Body of pancreas (tissue), 4 donors: ENCODE measurements around the gene SRXN1. TPM values are rescaled to one million over a fixed set of nuclear protein-coding genes. Genes with fewer than 3 reads are reported as not detected.

Source experiments
- ATAC-seq: fragments of 150-250 bp; one replicate; pipeline ENCODE4 v1.9.1; 2016
- DNase-seq, 4 donors: peaks; one replicate each; pipeline ENCODE4 v3.0.0-alpha.2; 2019
- H3K27ac ChIP-seq, 4 donors: fragments of 200-600 bp; sonication (generic); 1 replicate in 3 of 4; 2 replicates in 1 of 4; pipeline versions ENCODE4 v1.5.1 to v1.6.1; 2016 to 2019; ENCODE audit warnings: mild to moderate bottlenecking in 1 of 4, mixed read lengths in 1 of 4, moderate library complexity in 1 of 4
- H3K27me3 ChIP-seq, 2 donors: fragments of 200-600 bp; sonication (generic); one replicate each; pipeline ENCODE4 v1.6.0; 2016; ENCODE audit warnings: mild to moderate bottlenecking in 1 of 2
- H3K36me3 ChIP-seq, 2 donors: fragments of 200-600 bp; sonication (generic); replicated peaks in 1 of 2; 2 replicates each; pipeline ENCODE4 v1.5.1; 2016; ENCODE audit warnings: low read depth in 2 of 2; ENCODE audit not compliant: insufficient read depth in 1 of 2
- H3K4me1 ChIP-seq: fragments of 200-600 bp; sonication (generic); one replicate; pipeline ENCODE4 v1.6.0; 2016
- H3K4me3 ChIP-seq, 2 donors: fragments of 200-600 bp; sonication (generic); 1 replicate in 1 of 2; 2 replicates in 1 of 2; pipeline ENCODE4 v1.5.1; 2016 to 2019
- H3K9me3 ChIP-seq, 3 donors: fragments of 200-600 bp; sonication (generic); 1 replicate in 2 of 3; 2 replicates in 1 of 3; pipeline ENCODE4 v1.5.1; 2016
- POLR2A ChIP-seq, 3 donors: fragments of 450-650 bp; IDR thresholded peaks; one replicate each; pipeline ENCODE4 v1.6.1; 2016; ENCODE audit warnings: antibody characterized with exemption in 3 of 3, mild to moderate bottlenecking in 2 of 3
- WGBS, 2 donors: methylation state at CpG; one replicate each; pipeline ENCODE4 v1.1.5; 2017; 5-methylcytosine and 5-hydroxymethylcytosine counted together
- intact Hi-C: fragments of 100-400 bp; cut with DNase I; formaldehyde crosslinking; loops from one replicate; pipeline ENCODE4 v1.15.1; 2023
- total RNA-seq, 2 donors: library from RNA; depleted of rRNA; stranded (reverse); fragments of >200 nt; gene quantifications; one replicate each; pipeline ENCODE4 v1.1.0, GENCODE V29; 2016
- TF ChIP-seq, protein P1 (sequence below), 7 experiments: fragments of 450-650 bp in 4 of 7; fragments of 200-600 bp in 3 of 7; sonication (generic) in 3 of 7; IDR thresholded peaks; one replicate each; pipeline ENCODE4 v1.5.1; 2016 to 2019; ENCODE audit warnings: antibody characterized with exemption in 7 of 7

The SRXN1 gene
- total RNA-seq, 2 donors from 2014 or later = 7.9 to 9.9 TPM

DNA sequence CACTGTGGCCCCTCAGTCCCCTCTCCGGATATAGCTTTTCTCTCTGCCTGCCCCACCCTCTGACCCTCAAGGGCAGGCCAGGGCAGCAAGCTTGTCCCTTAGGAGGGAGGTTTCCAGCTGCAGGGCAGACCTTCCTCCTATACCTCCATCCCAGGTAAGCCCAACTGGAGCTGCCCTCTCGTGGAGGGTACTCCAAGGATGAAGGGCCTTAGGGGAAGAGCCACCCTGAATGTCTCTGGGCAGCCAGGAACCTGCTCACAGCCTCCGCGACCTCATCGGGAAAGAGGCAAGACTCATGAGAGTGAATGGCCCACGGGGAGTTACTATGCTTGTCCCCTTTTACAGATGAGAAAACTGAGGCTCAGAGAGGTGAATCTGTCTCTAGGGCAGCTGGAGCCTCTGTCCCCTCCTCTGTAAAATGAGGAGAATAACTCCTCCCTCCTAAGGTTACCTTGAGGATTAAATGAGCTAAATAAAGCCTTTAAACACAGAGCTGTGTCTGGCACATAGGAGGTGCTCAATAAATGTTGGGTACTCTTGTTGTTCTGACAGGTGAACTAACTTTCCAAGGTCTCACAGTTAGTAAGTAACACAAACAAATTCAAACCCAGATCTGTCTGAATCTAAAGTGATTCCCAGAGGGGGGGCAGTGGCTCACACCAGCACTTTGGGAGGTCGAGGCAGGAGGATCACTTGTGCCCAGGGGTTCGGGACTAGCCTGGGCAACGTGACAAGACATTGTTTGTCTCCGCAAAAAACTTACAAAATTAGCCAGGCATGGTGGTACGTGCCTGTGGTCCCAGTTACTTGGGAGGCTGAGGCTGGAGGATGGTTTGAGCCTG is 12.1 kb downstream of the SRXN1 start:
- no peak overlapping the region for H3K4me3 ChIP-seq
- H3K27ac ChIP-seq = no peak overlapping the region
- DNase-seq = no peak
- intact Hi-C loops = no loop called here
- TF ChIP-seq POLR2A (IDR thresholded peaks at IDR 0.05) = no peak
- TF ChIP-seq, protein P1, sequence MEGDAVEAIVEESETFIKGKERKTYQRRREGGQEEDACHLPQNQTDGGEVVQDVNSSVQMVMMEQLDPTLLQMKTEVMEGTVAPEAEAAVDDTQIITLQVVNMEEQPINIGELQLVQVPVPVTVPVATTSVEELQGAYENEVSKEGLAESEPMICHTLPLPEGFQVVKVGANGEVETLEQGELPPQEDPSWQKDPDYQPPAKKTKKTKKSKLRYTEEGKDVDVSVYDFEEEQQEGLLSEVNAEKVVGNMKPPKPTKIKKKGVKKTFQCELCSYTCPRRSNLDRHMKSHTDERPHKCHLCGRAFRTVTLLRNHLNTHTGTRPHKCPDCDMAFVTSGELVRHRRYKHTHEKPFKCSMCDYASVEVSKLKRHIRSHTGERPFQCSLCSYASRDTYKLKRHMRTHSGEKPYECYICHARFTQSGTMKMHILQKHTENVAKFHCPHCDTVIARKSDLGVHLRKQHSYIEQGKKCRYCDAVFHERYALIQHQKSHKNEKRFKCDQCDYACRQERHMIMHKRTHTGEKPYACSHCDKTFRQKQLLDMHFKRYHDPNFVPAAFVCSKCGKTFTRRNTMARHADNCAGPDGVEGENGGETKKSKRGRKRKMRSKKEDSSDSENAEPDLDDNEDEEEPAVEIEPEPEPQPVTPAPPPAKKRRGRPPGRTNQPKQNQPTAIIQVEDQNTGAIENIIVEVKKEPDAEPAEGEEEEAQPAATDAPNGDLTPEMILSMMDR (IDR thresholded peaks at IDR 0.05) = no peak
- WGBS, 2 donors = 48 to 53% methylated on average over 4 to 11 of the region's 11 CpGs
- no peaks in the 10 kb centered on the region for H3K27me3 ChIP-seq
- no peaks in the 10 kb centered on the region for H3K9me3 ChIP-seq
- peaks cover 15% of the 10 kb centered on the region for H3K4me1 ChIP-seq
- no peaks in the 10 kb centered on the region for H3K36me3 ChIP-seq
- no peak for ATAC-seq

DNA sequence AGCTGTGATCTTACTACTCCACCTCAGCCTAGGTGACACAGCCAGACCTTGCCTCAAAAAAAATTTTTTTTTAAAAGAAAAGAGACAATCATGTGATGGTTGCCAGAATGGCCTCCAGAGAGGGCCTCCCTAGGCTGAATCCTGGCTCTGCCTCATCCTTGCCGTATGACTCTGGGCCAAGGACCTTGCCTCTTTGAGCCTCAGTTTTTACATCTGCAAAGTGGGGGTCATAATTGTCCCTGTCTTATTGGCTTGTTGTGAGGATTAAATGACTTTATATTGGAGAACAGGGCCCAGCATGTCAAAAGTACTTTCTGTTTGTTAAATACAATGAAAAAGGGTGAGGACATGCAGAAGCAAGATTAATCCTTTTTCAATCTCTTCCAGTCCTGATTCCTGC is 14.4 kb downstream of the SRXN1 start:
- Histone ChIP-seq H3K4me3 (no peak overlapping the region), H3K9me3 (no peaks in the 10 kb centered on the region), H3K27ac (no peak overlapping the region), H3K27me3 (no peaks in the 10 kb centered on the region), H3K36me3 (no peaks in the 10 kb centered on the region), H3K4me1 (peaks cover 8% of the 10 kb centered on the region)
- ATAC-seq (no peak), DNase-seq (no peak)
- TF ChIP-seq, protein P1 (IDR thresholded peaks at IDR 0.05) = no peak
- no peak for TF ChIP-seq POLR2A (IDR thresholded peaks at IDR 0.05)
- WGBS, 2 donors = 0 to 75% methylated on average over 1 of the region's 1 CpG
- intact Hi-C loops = no loop called here

DNA sequence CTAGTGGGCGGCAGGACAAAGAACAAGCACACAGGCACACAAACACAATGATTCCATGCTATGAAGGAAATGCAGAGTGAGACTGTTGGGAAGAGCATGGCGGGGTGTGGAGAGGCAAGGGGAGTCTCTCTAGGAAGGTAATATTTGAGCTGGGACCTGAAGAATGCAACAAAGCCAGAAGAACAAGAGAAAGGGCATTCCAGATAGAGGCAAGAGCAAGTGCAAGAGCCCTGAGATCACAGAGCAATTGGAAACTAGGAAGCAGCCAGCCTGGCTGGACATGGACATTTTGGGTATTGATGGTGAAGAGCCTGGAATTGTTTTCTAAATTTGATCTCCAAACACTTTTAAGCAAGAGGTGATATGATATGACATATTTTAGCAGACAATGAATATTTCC is 15.4 kb downstream of the SRXN1 start:
- no peak for DNase-seq
- intact Hi-C loops = no loop called here
- Histone ChIP-seq H3K36me3 (no peaks in the 10 kb centered on the region), H3K27me3 (no peaks in the 10 kb centered on the region), H3K4me1 (peaks cover 3% of the 10 kb centered on the region), H3K9me3 (no peaks in the 10 kb centered on the region), H3K27ac (no peak overlapping the region), H3K4me3 (no peak overlapping the region)
- 86 to 90% methylated on average over 2 of the region's 2 CpGs for WGBS, 2 donors
- TF ChIP-seq, protein P1 (IDR thresholded peaks at IDR 0.05) = no peak
- no peak for TF ChIP-seq POLR2A (IDR thresholded peaks at IDR 0.05)
- ATAC-seq = no peak

DNA sequence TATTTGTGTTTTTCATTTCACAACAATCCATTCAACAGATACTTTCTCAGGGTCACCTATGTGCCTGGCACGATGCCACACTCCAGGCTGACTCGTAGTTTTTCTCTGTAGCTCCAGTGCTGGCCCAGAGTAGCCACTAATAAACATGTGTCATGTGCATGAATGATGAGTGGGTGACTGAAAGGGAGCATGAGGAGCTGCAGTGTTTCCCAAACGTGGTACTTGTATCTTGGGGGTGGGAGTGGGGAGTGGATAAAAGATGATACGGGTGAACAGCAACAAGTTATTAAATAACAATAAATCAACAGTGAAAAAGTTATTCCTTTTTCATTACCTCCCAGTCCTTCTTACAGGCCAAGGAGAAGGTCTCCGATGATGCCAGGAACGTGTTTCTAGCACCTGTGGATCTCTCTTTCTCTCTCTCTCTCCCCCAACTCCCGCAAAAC is 17.1 kb downstream of the SRXN1 start:
- no peak overlapping the region for H3K4me3 ChIP-seq
- ATAC-seq (no peak), DNase-seq (peak in 2 of 4 donors; percentile 34 to 44)
- H3K9me3 ChIP-seq = no peaks in the 10 kb centered on the region
- H3K4me1 ChIP-seq = no peaks in the 10 kb centered on the region
- 27 to 34% methylated on average over 7 of the region's 7 CpGs for WGBS, 2 donors
- H3K27ac ChIP-seq = no peak overlapping the region
- H3K36me3 ChIP-seq = no peaks in the 10 kb centered on the region
- TF ChIP-seq, protein P1 (IDR thresholded peaks at IDR 0.05) = no peak
- no peak for TF ChIP-seq POLR2A (IDR thresholded peaks at IDR 0.05)
- H3K27me3 ChIP-seq = no peaks in the 10 kb centered on the region
- intact Hi-C loops = no loop called here
